Cortex of kidney (tissue), 1 donor: ENCODE results near the gene MMP19.
"Not testable (repeated sequence)": the region's sequence is repeated elsewhere in the genome, so short reads cannot be mapped to it uniquely, and the experiment has no call there.

Experiments
- DNase-seq: peaks from one replicate; lab custom pipeline; 2025; lab: John Stamatoyannopoulos, UW

The MMP19 gene

GRCh38 chr12:55842681-55843429 is at the start of gene MMP19:
Gene MMP19, minus strand, starts transcription at chr12:55842936. Its CDS starts 106 bp downstream, at chr12:55842830.
- no peak for DNase-seq

GRCh38 chr12:55891310-55891709 is 48.6 kb upstream of the MMP19 start:
- no peak for DNase-seq

- DNase-seq = no peak
Observed at GRCh38 chr12:55885113-55885512, 42.4 kb upstream of the MMP19 start.

- DNase-seq = no peak
Observed at GRCh38 chr12:55877824-55878223, 35.1 kb upstream of the MMP19 start.

GRCh38 chr12:55875704-55876467 is 33.1 kb upstream of the MMP19 start:
- no peak for DNase-seq

- no peak for DNase-seq
Observed at GRCh38 chr12:55874443-55874842, 31.7 kb upstream of the MMP19 start.

GRCh38 chr12:55866454-55867004 is 23.8 kb upstream of the MMP19 start:
- DNase-seq = not testable (repeated sequence)

- no peak for DNase-seq
Observed at GRCh38 chr12:55865327-55865726, 22.6 kb upstream of the MMP19 start.

- not testable (repeated sequence) for DNase-seq
Observed at GRCh38 chr12:55862931-55863330, 20.2 kb upstream of the MMP19 start.

- DNase-seq = no peak
Observed at GRCh38 chr12:55862286-55862685, 19.6 kb upstream of the MMP19 start.

- no peak for DNase-seq
Observed at GRCh38 chr12:55861871-55862270, 19.1 kb upstream of the MMP19 start.

- no peak for DNase-seq
Observed at GRCh38 chr12:55861396-55861795, 18.7 kb upstream of the MMP19 start.

GRCh38 chr12:55852740-55853139 is 10.0 kb upstream of the MMP19 start:
- DNase-seq = no peak

- no peak for DNase-seq
Observed at GRCh38 chr12:55850893-55851292, 8.2 kb upstream of the MMP19 start.

GRCh38 chr12:55850401-55850800 is 7.7 kb upstream of the MMP19 start:
- DNase-seq = no peak

GRCh38 chr12:55849616-55850343 is 7.0 kb upstream of the MMP19 start:
- DNase-seq = no peak

GRCh38 chr12:55847603-55848291 is 5.0 kb upstream of the MMP19 start:
- DNase-seq = no peak

- no peak for DNase-seq
Observed at GRCh38 chr12:55847033-55847432, 4.3 kb upstream of the MMP19 start.

GRCh38 chr12:55845785-55846496 is 3.2 kb upstream of the MMP19 start:
- DNase-seq = no peak

- DNase-seq = no peak
Observed at GRCh38 chr12:55845361-55845760, 2.6 kb upstream of the MMP19 start.

GRCh38 chr12:55844961-55845360 is 2.2 kb upstream of the MMP19 start:
- DNase-seq = no peak
